GM12878 (cell line): ENCODE measurements around the gene UBE2J2. TPM values are rescaled to one million over a fixed set of nuclear protein-coding genes. Genes with fewer than 3 reads are reported as not detected.

Source experiments
- ATAC-seq: fragments of 200-7000 bp; cut with Tn5 transposase; 3 replicates; pipeline ENCODE4 v1.9.1; 2020; ENCODE audit warnings: mild to moderate bottlenecking, moderate library complexity
- BruUV-seq: library from RNA; stranded (reverse); fragments of 400-500 nt; replicated peaks from 2 replicates; lab custom pipeline; 2021; lab: Mats Ljungman, UMichigan
- CTCF ChIA-PET: fragments of 300-600 bp; sonication (Branson Sonifier 250); formaldehyde crosslinking; extraction: SDS; loops from one replicate; lab custom pipeline; 2021; ENCODE audit warnings: inconsistent platforms; lab: Yijun Ruan, JAX
- POLR2A ChIA-PET: fragments of 350-600 bp; formaldehyde crosslinking; extraction: SDS; loops from one replicate; lab custom pipeline; 2021; ENCODE audit warnings: inconsistent platforms; lab: Charles Lee
- RAD21 ChIA-PET: fragments of 300-600 bp; sonication (Branson Sonifier 250); formaldehyde crosslinking; loops from one replicate; lab custom pipeline; 2023; ENCODE audit warnings: antibody characterized with exemption; ENCODE audit not compliant: unreplicated experiment; lab: Charles Lee
- SMC1A ChIA-PET: fragments of 300-600 bp; sonication (Branson Sonifier 250); formaldehyde crosslinking; loops from one replicate; lab custom pipeline; 2023; ENCODE audit not compliant: unreplicated experiment, uncharacterized antibody; lab: Charles Lee
- DNase-seq: peaks from one replicate; pipeline ENCODE4 v3.0.0-alpha.2; 2011; ENCODE audit warnings: low read depth, low spot score
- FAIRE-seq: peaks from 3 replicates; lab custom pipeline; 2011; peaks lifted over from hg19 to GRCh38; lab: Jason Lieb, UNC
- H2AFZ ChIP-seq: 2 replicates; pipeline ENCODE4 v1.6.0; 2011; ENCODE audit warnings: low read depth, low read length, control low read depth; ENCODE audit not compliant: control insufficient read depth
- H3K27ac ChIP-seq: 2 replicates; pipeline ENCODE4 v1.5.1; 2011; ENCODE audit warnings: control low read depth; ENCODE audit not compliant: control insufficient read depth, insufficient read depth
- H3K27me3 ChIP-seq, 2 experiments: replicated peaks in 1 of 2; 2 replicates each; pipeline versions ENCODE4 v1.6.0 to v1.6.1; 2011; ENCODE audit warnings: low read length in 1 of 2; ENCODE audit not compliant: control insufficient read depth in 2 of 2, insufficient read depth in 2 of 2
- H3K36me3 ChIP-seq, 2 experiments: 2 replicates each; pipeline ENCODE4 v1.5.1; 2011; ENCODE audit warnings: low read length in 1 of 2; ENCODE audit not compliant: control insufficient read depth in 2 of 2, insufficient read depth in 2 of 2
- H3K4me1 ChIP-seq: 2 replicates; pipeline ENCODE4 v1.6.1; 2011; ENCODE audit warnings: mild to moderate bottlenecking, low read length, moderate library complexity, mixed read lengths; ENCODE audit not compliant: control insufficient read depth, insufficient read depth
- H3K4me2 ChIP-seq: 2 replicates; pipeline ENCODE4 v1.6.0; 2011; ENCODE audit warnings: control low read depth; ENCODE audit not compliant: control insufficient read depth, insufficient read depth
- H3K4me3 ChIP-seq: fragments of 200-600 bp; sonication (generic); 2 replicates; pipeline ENCODE4 v1.5.1; 2016
- H3K79me2 ChIP-seq: 2 replicates; pipeline ENCODE4 v1.6.0; 2011; ENCODE audit warnings: low read length; ENCODE audit not compliant: control insufficient read depth, insufficient read depth
- H3K9ac ChIP-seq: 2 replicates; pipeline ENCODE4 v1.8.0; 2011; ENCODE audit warnings: low read length, control low read depth, mixed read lengths; ENCODE audit not compliant: control insufficient read depth, insufficient read depth
- H3K9me3 ChIP-seq: replicated peaks from 3 replicates; pipeline ENCODE4 v1.5.1; 2011; ENCODE audit warnings: mild to moderate bottlenecking, low read length; ENCODE audit not compliant: control insufficient read depth, insufficient read depth
- H4K20me1 ChIP-seq: 2 replicates; pipeline ENCODE4 v1.6.0; 2011; ENCODE audit not compliant: control insufficient read depth, insufficient read depth
- E2F8 ChIP-seq: fragments of 450-650 bp; IDR thresholded peaks from 2 replicates; pipeline ENCODE4 v1.6.1; 2018; ENCODE audit warnings: mild to moderate bottlenecking, low read depth, moderate library complexity; ENCODE audit not compliant: partially characterized antibody
- IRF4 ChIP-seq: IDR thresholded peaks from 2 replicates; pipeline ENCODE4 v1.6.1; 2011; ENCODE audit warnings: low read depth, low read length
- POLR2A ChIP-seq: IDR thresholded peaks from 2 replicates; pipeline ENCODE4 v1.6.1; 2011; ENCODE audit warnings: low read depth, mild to moderate bottlenecking, low read length
- RAD51 ChIP-seq: fragments of 450-650 bp; IDR thresholded peaks from 2 replicates; pipeline ENCODE4 v1.6.1; 2016; ENCODE audit warnings: moderate library complexity, mild to moderate bottlenecking, inconsistent platforms
- SPI1 ChIP-seq: IDR thresholded peaks from 2 replicates; pipeline ENCODE4 v1.6.1; 2011; ENCODE audit warnings: low read depth, mild to moderate bottlenecking, low read length, moderate library complexity, borderline replicate concordance; ENCODE audit not compliant: insufficient read depth
- ZNF24 ChIP-seq: fragments of 450-650 bp; IDR thresholded peaks from 2 replicates; pipeline ENCODE4 v1.6.1; 2017; ENCODE audit warnings: antibody characterized with exemption, mild to moderate bottlenecking
- WGBS: methylation state at CpG from one replicate; pipeline ENCODE4 v1.1.6; 2016; ENCODE audit warnings: low lambda C conversion rate; ENCODE audit not compliant: insufficient replicate concordance, insufficient coverage; ENCODE audit errors: missing lambda C conversion rate; 5-methylcytosine and 5-hydroxymethylcytosine counted together
- in situ Hi-C: fragments of 300-500 bp; cut with MboI; formaldehyde crosslinking; loops from 9 replicates; pipeline ENCODE4 v1.14.3; 2018; ENCODE audit warnings: mixed read lengths
- intact Hi-C: fragments of 100-400 bp; cut with micrococcal nuclease; formaldehyde crosslinking; loops from one replicate; pipeline ENCODE4 v1.14.2; 2022; ENCODE audit not compliant: unreplicated experiment
- polyA plus RNA-seq, 11 experiments: library from polyadenylated mRNA; depleted of rRNA in 4 of 11; unstranded in 6 of 11; stranded (reverse) in 5 of 11; fragments of >200 nt; fragmentation: Nextera tagmentation in 4 of 11; fragmentation: Illumina TruSeq in 1 of 11; extraction: Ambion mirVana in 4 of 11; extraction: Trizol in 1 of 11; gene quantifications; 1 replicate in 1 of 11; 2 replicates in 10 of 11; pipeline versions ENCODE4 v1.2.1 to v1.2.3, GENCODE V29; 2011 to 2016; ENCODE audit warnings: inconsistent platforms in 2 of 11, missing spikeins in 2 of 11, low read depth in 1 of 11
- total RNA-seq, 4 experiments: library from RNA; depleted of rRNA in 3 of 4; stranded (reverse); fragments of >200 nt in 3 of 4; fragmentation: Illumina TruSeq in 1 of 4; extraction: Trizol in 1 of 4; gene quantifications; 2 replicates each; pipeline versions ENCODE4 v1.2.1 to v1.2.3, GENCODE V29; 2013 to 2021

Gene UBE2J2
- total and polyA plus RNA-seq, 10 of the 15 experiments (the other 5 are each of a cell fraction or from before 2014, with no cell fraction given): 0.72 to 70.5 (median 49.2) TPM

- ChIA-PET SMC1A (interaction anchor here (1.0 to 1.7 kb wide), 2 partner anchors 10 to 31 kb away, joined by 4 to 8 read pairs; no protein-coding TSS in a partner anchor), POLR2A (interaction anchor here (1.0 kb wide), 1 partner anchor 11 kb away, joined by 4 read pairs; no protein-coding TSS in a partner anchor)
- TF ChIP-seq ZNF24 (no peak), POLR2A (0 out of 2 replicates have a peak, but pooled peaks have one; percentile 10)
These were observed 12.7 kb downstream of the UBE2J2 start for GRCh38 chr1:1260843-1261560.

GRCh38 chr1:1259951-1260600, 13.6 kb downstream of the UBE2J2 start:
- in situ Hi-C loops (no loop called here), intact Hi-C loops (no loop called here)
- no peak overlapping the region for H3K27ac ChIP-seq
- no peak overlapping the region for H2AFZ ChIP-seq
- H4K20me1 ChIP-seq: no peaks in the 10 kb centered on the region
- no peak for FAIRE-seq
- no peak for DNase-seq
- H3K9ac ChIP-seq: no peak overlapping the region
- no peaks in the 10 kb centered on the region for H3K4me1 ChIP-seq
- H3K36me3 ChIP-seq: peaks cover 17 to 19% of the 10 kb centered on the region in 2 experiments
- TF ChIP-seq E2F8: no peak
- 0 out of 2 replicates have a peak, but pooled peaks have one; percentile 18 for TF ChIP-seq IRF4
- TF ChIP-seq RAD51: no peak
- TF ChIP-seq SPI1: peak; percentile 87
- ChIA-PET CTCF (no interaction called here), RAD21 (no interaction called here), POLR2A (interaction anchor here (1.0 kb wide), 1 partner anchor 9 kb away, joined by 3 read pairs; no protein-coding TSS in a partner anchor), SMC1A (interaction anchor here (1.0 to 1.7 kb wide), 2 partner anchors 10 to 31 kb away, joined by 4 to 8 read pairs; no protein-coding TSS in a partner anchor)
- H3K9me3 ChIP-seq: no peaks in the 10 kb centered on the region
- BruUV-seq: no TSS peak
- H3K4me3 ChIP-seq: no peak overlapping the region
- no peaks in the 10 kb centered on the region for H3K27me3 ChIP-seq
- H3K79me2 ChIP-seq: no peaks in the 10 kb centered on the region
- H3K4me2 ChIP-seq: no peak overlapping the region
- no peak for ATAC-seq
- WGBS: 85% methylated on average over 26 of the region's 26 CpGs

More at GRCh38 chr1:1260843-1261560, 12.7 kb downstream of the UBE2J2 start:
- Histone ChIP-seq H3K4me3 (no peak overlapping the region), H3K79me2 (no peaks in the 10 kb centered on the region), H3K36me3 (peaks cover 18 to 22% of the 10 kb centered on the region in 2 experiments), H4K20me1 (no peaks in the 10 kb centered on the region), H3K4me2 (no peak overlapping the region), H3K9ac (no peak overlapping the region), H3K9me3 (no peaks in the 10 kb centered on the region), H2AFZ (no peak overlapping the region), H3K27ac (no peak overlapping the region), H3K4me1 (no peaks in the 10 kb centered on the region), H3K27me3 (no peaks in the 10 kb centered on the region)
- intact Hi-C loops (no loop called here), in situ Hi-C loops (no loop called here)
- RAD21 ChIA-PET: no interaction called here
- no peak for DNase-seq
- 92% methylated on average over 16 of the region's 16 CpGs for WGBS
- CTCF ChIA-PET: interaction anchor here (1.1 to 1.6 kb wide), 2 partner anchors 10 to 13 kb away, joined by 3 to 4 read pairs; no protein-coding TSS in a partner anchor
- no peak for FAIRE-seq
- no TSS peak for BruUV-seq
- ATAC-seq: no peak
